HFF-Myc (cell line): Measurements from ENCODE around the gene DIP2C.
A peak's percentile ranks its signal among the peaks of the same experiment; 100 is the strongest.

Source experiments
- DNase-seq: peaks from one replicate; pipeline ENCODE4 v3.0.0-alpha.2; 2011; ENCODE audit warnings: low read depth; ENCODE audit errors: extremely low read depth
- H3K4me3 ChIP-seq: replicated peaks from 2 replicates; pipeline ENCODE4 v1.5.1; 2011; ENCODE audit warnings: low read depth, mild to moderate bottlenecking, control low read depth, low read length
- CTCF ChIP-seq: IDR thresholded peaks from 2 replicates; pipeline ENCODE4 v1.5.1; 2012; ENCODE audit warnings: mild to moderate bottlenecking, low read depth, low read length, control low read depth; ENCODE audit errors: missing control alignments

DIP2C gene

GRCh38 chr10:555682-556350, 133.7 kb downstream of the DIP2C start:
- no peak overlapping the region for H3K4me3 ChIP-seq
- TF ChIP-seq CTCF, result no peak

GRCh38 chr10:555281-555680, 134.2 kb downstream of the DIP2C start:
- H3K4me3 ChIP-seq, result no peak overlapping the region
- TF ChIP-seq CTCF, result no peak
- DNase-seq, result no peak

More at GRCh38 chr10:555682-556350, 133.7 kb downstream of the DIP2C start:
- DNase-seq, result no peak

- peak; percentile 31 for DNase-seq
- no peak overlapping the region for H3K4me3 ChIP-seq
- no peak for TF ChIP-seq CTCF
Observed at GRCh38 chr10:554182-554848, 135.2 kb downstream of the DIP2C start.

- no peak for TF ChIP-seq CTCF
- DNase-seq, result no peak
Observed at GRCh38 chr10:553233-553632, 136.2 kb downstream of the DIP2C start.

GRCh38 chr10:552679-553078, 136.8 kb downstream of the DIP2C start:
- TF ChIP-seq CTCF, result no peak
- no peak overlapping the region for H3K4me3 ChIP-seq
- no peak for DNase-seq

More at GRCh38 chr10:553233-553632, 136.2 kb downstream of the DIP2C start:
- H3K4me3 ChIP-seq, result no peak overlapping the region

GRCh38 chr10:551373-552252, 137.9 kb downstream of the DIP2C start:
- no peak overlapping the region for H3K4me3 ChIP-seq
- no peak for DNase-seq
- no peak for TF ChIP-seq CTCF
